Measurements from ENCODE around the gene ENPP1.

GRCh38 chr6:131861381-131861780 is 53.6 kb downstream of the ENPP1 start:
- TF ChIP-seq, protein P1, sequence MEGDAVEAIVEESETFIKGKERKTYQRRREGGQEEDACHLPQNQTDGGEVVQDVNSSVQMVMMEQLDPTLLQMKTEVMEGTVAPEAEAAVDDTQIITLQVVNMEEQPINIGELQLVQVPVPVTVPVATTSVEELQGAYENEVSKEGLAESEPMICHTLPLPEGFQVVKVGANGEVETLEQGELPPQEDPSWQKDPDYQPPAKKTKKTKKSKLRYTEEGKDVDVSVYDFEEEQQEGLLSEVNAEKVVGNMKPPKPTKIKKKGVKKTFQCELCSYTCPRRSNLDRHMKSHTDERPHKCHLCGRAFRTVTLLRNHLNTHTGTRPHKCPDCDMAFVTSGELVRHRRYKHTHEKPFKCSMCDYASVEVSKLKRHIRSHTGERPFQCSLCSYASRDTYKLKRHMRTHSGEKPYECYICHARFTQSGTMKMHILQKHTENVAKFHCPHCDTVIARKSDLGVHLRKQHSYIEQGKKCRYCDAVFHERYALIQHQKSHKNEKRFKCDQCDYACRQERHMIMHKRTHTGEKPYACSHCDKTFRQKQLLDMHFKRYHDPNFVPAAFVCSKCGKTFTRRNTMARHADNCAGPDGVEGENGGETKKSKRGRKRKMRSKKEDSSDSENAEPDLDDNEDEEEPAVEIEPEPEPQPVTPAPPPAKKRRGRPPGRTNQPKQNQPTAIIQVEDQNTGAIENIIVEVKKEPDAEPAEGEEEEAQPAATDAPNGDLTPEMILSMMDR (IDR thresholded peaks at IDR 0.05) = no peak
- no peak for TF ChIP-seq POLR2A (IDR thresholded peaks at IDR 0.05)

Data from heart left ventricle (tissue), 13 donors.